GM11168 (cell line): ENCODE results near the gene UFM1.
"Not testable (repeated sequence)": the region's sequence is repeated elsewhere in the genome, so short reads cannot be mapped to it uniquely, and the experiment has no call there.

Experiments
- in situ Hi-C: fragments of 300-500 bp; cut with MboI; formaldehyde crosslinking; loops from one replicate; pipeline ENCODE4 v1.12.0; 2022; ENCODE audit warnings: low sequenced_read_pairs; ENCODE audit not compliant: unreplicated experiment

UFM1 gene

GRCh38 chr13:38349390-38350113 lies at the start of gene UFM1:
Gene UFM1, plus strand, starts transcription at chr13:38349851. Its CDS starts 69 bp downstream, at chr13:38349920.
- in situ Hi-C loops: no loop called here

- in situ Hi-C loops: no loop called here
These were observed 48.4 kb upstream of the UFM1 start for GRCh38 chr13:38301236-38301635.

GRCh38 chr13:38303816-38304320 lies 45.8 kb upstream of the UFM1 start:
- in situ Hi-C loops: no loop called here

GRCh38 chr13:38308736-38309135 lies 40.9 kb upstream of the UFM1 start:
- in situ Hi-C loops: no loop called here

GRCh38 chr13:38309397-38309796 lies 40.3 kb upstream of the UFM1 start:
- in situ Hi-C loops: no loop called here

GRCh38 chr13:38311175-38311574 lies 38.5 kb upstream of the UFM1 start:
- in situ Hi-C loops: not testable (repeated sequence)

- in situ Hi-C loops: no loop called here
These were observed 33.5 kb upstream of the UFM1 start for GRCh38 chr13:38316129-38316528.

- in situ Hi-C loops: no loop called here
These were observed 28.0 kb upstream of the UFM1 start for GRCh38 chr13:38321654-38322053.

- in situ Hi-C loops: no loop called here
These were observed 24.2 kb upstream of the UFM1 start for GRCh38 chr13:38325426-38325825.

GRCh38 chr13:38328699-38329098 lies 21.0 kb upstream of the UFM1 start:
- in situ Hi-C loops: no loop called here

GRCh38 chr13:38334845-38335244 lies 14.8 kb upstream of the UFM1 start:
- in situ Hi-C loops: no loop called here

GRCh38 chr13:38338089-38338488 lies 11.6 kb upstream of the UFM1 start:
- in situ Hi-C loops: no loop called here

- in situ Hi-C loops: no loop called here
These were observed 9.0 kb upstream of the UFM1 start for GRCh38 chr13:38340624-38341023.

- in situ Hi-C loops: no loop called here
These were observed 8.4 kb upstream of the UFM1 start for GRCh38 chr13:38341149-38341692.

GRCh38 chr13:38346764-38347163 lies 2.9 kb upstream of the UFM1 start:
- in situ Hi-C loops: no loop called here

- in situ Hi-C loops: no loop called here
These were observed 726 bp upstream of the UFM1 start for GRCh38 chr13:38348861-38349389.

- in situ Hi-C loops: no loop called here
These were observed 515 bp downstream of the UFM1 start for GRCh38 chr13:38350114-38350617.

- in situ Hi-C loops: no loop called here
These were observed 6.0 kb downstream of the UFM1 start for GRCh38 chr13:38355595-38356119.

GRCh38 chr13:38358684-38359083 lies 9.0 kb downstream of the UFM1 start:
- in situ Hi-C loops: no loop called here

- in situ Hi-C loops: no loop called here
These were observed 12.1 kb downstream of the UFM1 start for GRCh38 chr13:38361542-38362262.

GRCh38 chr13:38363219-38363618 lies 13.6 kb downstream of the UFM1 start:
- in situ Hi-C loops: no loop called here
